Memory B cell (primary cell): ENCODE measurements around the gene RIT2.

ENCODE experiments used
- ATAC-seq: fragments of 150-1000 bp; cut with Tn5 transposase; 2 replicates; pipeline ENCODE4 v1.10.0; 2021; ENCODE audit warnings: low read depth, mild to moderate bottlenecking, moderate library complexity
- DNase-seq, 2 donors: peaks; one replicate each; pipeline ENCODE4 v3.0.0; 2022; ENCODE audit warnings: low spot score in 2 of 2
- H3K27ac Mint-ChIP-seq: one replicate; pipeline ENCODE4 v1.8.0; 2022; ENCODE audit warnings: mild to moderate bottlenecking, moderate library complexity, mixed read lengths
- H3K27me3 Mint-ChIP-seq: one replicate; pipeline ENCODE4 v1.8.0; 2022; ENCODE audit warnings: mixed read lengths
- H3K36me3 Mint-ChIP-seq: one replicate; pipeline ENCODE4 v1.8.0; 2022; ENCODE audit warnings: mild to moderate bottlenecking, mixed read lengths
- H3K4me1 Mint-ChIP-seq: one replicate; pipeline ENCODE4 v1.8.0; 2022; ENCODE audit warnings: mixed read lengths
- H3K4me3 Mint-ChIP-seq: one replicate; pipeline ENCODE4 v1.8.0; 2022; ENCODE audit warnings: mild to moderate bottlenecking, moderate library complexity, mixed read lengths
- H3K9me3 Mint-ChIP-seq: one replicate; pipeline ENCODE4 v1.8.0; 2022; ENCODE audit warnings: mixed read lengths

RIT2 gene

GRCh38 chr18:43115076-43115921 lies at the start of gene RIT2:
RIT2 (minus strand) TSS chr18:43115685.
- ATAC-seq = no peak
- no peaks in the 10 kb centered on the region for H3K4me1 Mint-ChIP-seq

GRCh38 chr18:43161528-43161927 lies 46.0 kb upstream of the RIT2 start:
- DNase-seq (no peak), ATAC-seq (no peak)
- Mint-ChIP-seq H3K4me1 (no peaks in the 10 kb centered on the region), H3K9me3 (peaks cover 2% of the 10 kb centered on the region), H3K4me3 (no peak overlapping the region), H3K27ac (no peak overlapping the region), H3K27me3 (no peaks in the 10 kb centered on the region), H3K36me3 (no peaks in the 10 kb centered on the region)

More at GRCh38 chr18:43115076-43115921, at the start of gene RIT2:
- no peak for DNase-seq
- H3K27me3 Mint-ChIP-seq = no peaks in the 10 kb centered on the region
- no peak within 1 kb of the TSS for H3K4me3 Mint-ChIP-seq
- H3K27ac Mint-ChIP-seq = no peak within 1 kb of the TSS
- no peaks in the 10 kb centered on the region for H3K9me3 Mint-ChIP-seq
- H3K36me3 Mint-ChIP-seq = no peaks in the 10 kb centered on the region

- Mint-ChIP-seq H3K27ac (no peak overlapping the region), H3K27me3 (no peaks in the 10 kb centered on the region), H3K36me3 (no peaks in the 10 kb centered on the region), H3K4me3 (no peak overlapping the region), H3K4me1 (no peaks in the 10 kb centered on the region), H3K9me3 (peaks cover 2% of the 10 kb centered on the region)
- DNase-seq = no peak
- ATAC-seq = no peak
Measured at GRCh38 chr18:43160509-43160908, 45.0 kb upstream of the RIT2 start.

- peaks cover 1% of the 10 kb centered on the region for H3K9me3 Mint-ChIP-seq
- H3K4me3 Mint-ChIP-seq = no peak overlapping the region
- no peaks in the 10 kb centered on the region for H3K36me3 Mint-ChIP-seq
Measured at GRCh38 chr18:43159926-43160325, 44.4 kb upstream of the RIT2 start.

GRCh38 chr18:43159086-43159770 lies 43.7 kb upstream of the RIT2 start:
- Mint-ChIP-seq H3K4me1 (no peaks in the 10 kb centered on the region), H3K27ac (no peak overlapping the region), H3K36me3 (no peaks in the 10 kb centered on the region), H3K4me3 (no peak overlapping the region), H3K9me3 (no peaks in the 10 kb centered on the region), H3K27me3 (no peaks in the 10 kb centered on the region)
- DNase-seq (no peak), ATAC-seq (no peak)

More at GRCh38 chr18:43159926-43160325, 44.4 kb upstream of the RIT2 start:
- ATAC-seq (no peak), DNase-seq (no peak)
- H3K27ac Mint-ChIP-seq = no peak overlapping the region
- no peaks in the 10 kb centered on the region for H3K27me3 Mint-ChIP-seq
- H3K4me1 Mint-ChIP-seq = no peaks in the 10 kb centered on the region

- ATAC-seq = no peak
- Mint-ChIP-seq H3K27ac (no peak overlapping the region), H3K4me1 (no peaks in the 10 kb centered on the region), H3K4me3 (no peak overlapping the region), H3K36me3 (no peaks in the 10 kb centered on the region), H3K27me3 (no peaks in the 10 kb centered on the region), H3K9me3 (no peaks in the 10 kb centered on the region)
- DNase-seq = no peak
Measured at GRCh38 chr18:43158381-43158780, 42.9 kb upstream of the RIT2 start.

GRCh38 chr18:43155842-43156241 lies 40.4 kb upstream of the RIT2 start:
- H3K4me3 Mint-ChIP-seq = no peak overlapping the region
- no peaks in the 10 kb centered on the region for H3K36me3 Mint-ChIP-seq
- H3K9me3 Mint-ChIP-seq = peaks cover 2% of the 10 kb centered on the region
- DNase-seq (no peak), ATAC-seq (no peak)
- no peaks in the 10 kb centered on the region for H3K4me1 Mint-ChIP-seq
- H3K27ac Mint-ChIP-seq = no peak overlapping the region
- H3K27me3 Mint-ChIP-seq = no peaks in the 10 kb centered on the region

- Mint-ChIP-seq H3K27ac (no peak overlapping the region), H3K27me3 (no peaks in the 10 kb centered on the region), H3K9me3 (peaks cover 4% of the 10 kb centered on the region), H3K4me3 (no peak overlapping the region), H3K36me3 (no peaks in the 10 kb centered on the region), H3K4me1 (no peaks in the 10 kb centered on the region)
- DNase-seq = no peak
- no peak for ATAC-seq
Measured at GRCh38 chr18:43148231-43148630, 32.7 kb upstream of the RIT2 start.

- H3K27me3 Mint-ChIP-seq = no peaks in the 10 kb centered on the region
- H3K4me1 Mint-ChIP-seq = no peaks in the 10 kb centered on the region
- peaks cover 1% of the 10 kb centered on the region for H3K9me3 Mint-ChIP-seq
- no peak overlapping the region for H3K4me3 Mint-ChIP-seq
- ATAC-seq (no peak), DNase-seq (no peak)
- no peak overlapping the region for H3K27ac Mint-ChIP-seq
- H3K36me3 Mint-ChIP-seq = no peaks in the 10 kb centered on the region
Measured at GRCh38 chr18:43141208-43141607, 25.7 kb upstream of the RIT2 start.

- Mint-ChIP-seq H3K27ac (no peak overlapping the region), H3K27me3 (no peaks in the 10 kb centered on the region), H3K4me1 (no peaks in the 10 kb centered on the region), H3K4me3 (no peak overlapping the region), H3K9me3 (peaks cover 2% of the 10 kb centered on the region), H3K36me3 (no peaks in the 10 kb centered on the region)
- DNase-seq (no peak), ATAC-seq (no peak)
Measured at GRCh38 chr18:43139288-43139946, 23.9 kb upstream of the RIT2 start.

GRCh38 chr18:43134876-43135275 lies 19.4 kb upstream of the RIT2 start:
- H3K27me3 Mint-ChIP-seq = no peaks in the 10 kb centered on the region
- peaks cover 2% of the 10 kb centered on the region for H3K9me3 Mint-ChIP-seq
- no peaks in the 10 kb centered on the region for H3K36me3 Mint-ChIP-seq
- no peak overlapping the region for H3K4me3 Mint-ChIP-seq
- DNase-seq (no peak), ATAC-seq (no peak)
- no peak overlapping the region for H3K27ac Mint-ChIP-seq
- no peaks in the 10 kb centered on the region for H3K4me1 Mint-ChIP-seq

GRCh38 chr18:43130716-43131260 lies 15.3 kb upstream of the RIT2 start:
- no peaks in the 10 kb centered on the region for H3K4me1 Mint-ChIP-seq
- no peak for ATAC-seq
- H3K9me3 Mint-ChIP-seq = peaks cover 2% of the 10 kb centered on the region
- no peaks in the 10 kb centered on the region for H3K36me3 Mint-ChIP-seq
- H3K4me3 Mint-ChIP-seq = no peak overlapping the region
- H3K27ac Mint-ChIP-seq = no peak overlapping the region
- H3K27me3 Mint-ChIP-seq = no peaks in the 10 kb centered on the region
- no peak for DNase-seq

GRCh38 chr18:43129946-43130524 lies 14.6 kb upstream of the RIT2 start:
- H3K27ac Mint-ChIP-seq = no peak overlapping the region
- H3K36me3 Mint-ChIP-seq = no peaks in the 10 kb centered on the region
- ATAC-seq (no peak), DNase-seq (no peak)
- no peak overlapping the region for H3K4me3 Mint-ChIP-seq
- H3K9me3 Mint-ChIP-seq = peaks cover 2% of the 10 kb centered on the region
- H3K4me1 Mint-ChIP-seq = no peaks in the 10 kb centered on the region
- H3K27me3 Mint-ChIP-seq = no peaks in the 10 kb centered on the region

- no peaks in the 10 kb centered on the region for H3K4me1 Mint-ChIP-seq
- H3K4me3 Mint-ChIP-seq = no peak overlapping the region
- no peaks in the 10 kb centered on the region for H3K27me3 Mint-ChIP-seq
- no peak for ATAC-seq
- no peaks in the 10 kb centered on the region for H3K9me3 Mint-ChIP-seq
- DNase-seq = no peak
- H3K27ac Mint-ChIP-seq = no peak overlapping the region
- no peaks in the 10 kb centered on the region for H3K36me3 Mint-ChIP-seq
Measured at GRCh38 chr18:43125471-43125870, 10.0 kb upstream of the RIT2 start.
